HTR-8/SVneo (cell line): ENCODE results near the gene KIF16B.
"Not testable (repeated sequence)": the region's sequence is repeated elsewhere in the genome, so short reads cannot be mapped to it uniquely, and the experiment has no call there.

Experiments used
- DNase-seq: peaks from one replicate; pipeline ENCODE4 v3.0.0; 2011; ENCODE audit warnings: low spot score, mixed read lengths; ENCODE audit not compliant: insufficient read length
- FAIRE-seq: peaks from 2 replicates; lab custom pipeline; 2011; peaks lifted over from hg19 to GRCh38; lab: Jason Lieb, UNC

The KIF16B gene

DNA sequence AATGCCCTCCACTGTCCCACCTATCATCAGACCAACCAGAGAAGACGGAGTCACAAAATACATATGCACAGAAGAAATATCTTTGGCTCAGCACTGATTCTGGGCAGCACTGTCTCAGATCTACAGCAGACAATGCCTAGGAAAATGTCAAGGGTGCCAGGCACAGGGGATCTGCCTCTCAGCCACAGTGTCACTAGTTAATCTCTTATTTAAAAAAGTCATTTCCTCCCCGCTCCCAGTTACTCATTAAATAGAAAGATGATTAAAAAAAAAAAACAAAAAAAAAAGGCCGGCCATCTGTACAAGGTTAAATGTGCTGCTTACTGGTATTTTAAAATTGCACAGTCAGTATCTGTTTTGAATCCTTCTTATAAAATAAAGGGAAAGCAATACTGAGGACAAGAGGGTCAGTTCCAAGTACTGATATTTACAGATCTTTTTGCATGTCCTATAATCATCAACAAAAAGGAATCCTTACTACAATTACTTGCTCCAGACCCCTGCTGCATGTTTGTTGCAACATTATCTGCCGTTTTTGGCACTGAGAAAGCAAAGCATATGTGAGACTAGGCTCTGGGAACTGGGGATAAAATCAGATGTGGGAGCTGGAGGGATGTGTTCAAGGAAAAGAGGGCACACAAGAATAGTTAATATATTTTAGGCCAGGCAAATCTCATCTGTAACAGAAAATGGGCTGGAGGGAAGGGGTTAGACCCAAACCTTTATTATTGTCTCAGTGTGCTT, 299.3 kb downstream of the KIF16B start:
- DNase-seq: no peak
- no peak for FAIRE-seq

DNA sequence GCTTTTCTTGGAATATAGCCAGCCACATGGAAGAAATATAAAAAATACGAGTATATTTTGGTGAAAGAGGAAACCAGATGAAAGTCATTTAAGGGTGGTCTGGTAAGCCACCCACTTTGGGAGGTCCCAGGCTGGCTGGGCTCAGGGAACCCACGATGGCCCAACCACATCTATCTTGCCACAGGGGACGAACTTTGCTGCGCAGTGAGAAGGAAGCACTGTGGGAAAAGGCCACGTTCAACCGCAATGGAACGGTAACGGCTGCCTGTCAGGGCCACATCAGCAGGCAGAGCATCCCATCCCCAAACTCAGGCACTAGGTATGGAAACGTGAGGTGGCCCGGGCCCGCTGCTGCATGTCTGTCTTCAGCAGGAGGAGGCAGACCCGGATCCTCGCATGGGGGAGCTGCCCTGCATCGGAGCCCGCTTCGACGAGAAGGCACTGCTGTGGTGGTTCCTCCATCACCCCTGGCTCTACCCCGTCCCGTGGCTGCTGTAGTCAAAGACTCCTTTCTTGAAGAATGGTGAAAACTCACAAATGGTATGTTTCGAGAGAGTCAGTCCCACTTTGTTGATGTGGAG, 300.4 kb downstream of the KIF16B start:
- no peak for DNase-seq
- no peak for FAIRE-seq

DNA sequence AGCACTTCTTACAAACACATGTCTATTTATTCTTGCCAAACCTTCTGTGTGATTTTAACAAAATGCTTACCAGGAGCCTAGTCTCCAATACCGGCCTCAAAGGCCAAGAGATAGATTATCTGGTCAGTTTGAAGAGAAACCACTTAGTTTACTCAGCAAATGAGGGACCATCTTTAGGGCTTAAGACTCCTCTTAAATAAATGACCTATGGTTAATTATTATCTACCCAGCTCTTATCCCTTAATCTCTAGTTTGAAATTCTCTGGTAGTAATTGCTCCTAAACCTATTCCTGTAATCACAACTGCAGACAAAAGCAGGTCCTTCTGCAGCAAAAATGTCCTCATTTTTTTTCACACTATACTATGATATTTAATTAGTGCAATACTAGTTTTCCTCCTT, 301.8 kb downstream of the KIF16B start:
- DNase-seq (no peak), FAIRE-seq (no peak)

DNA sequence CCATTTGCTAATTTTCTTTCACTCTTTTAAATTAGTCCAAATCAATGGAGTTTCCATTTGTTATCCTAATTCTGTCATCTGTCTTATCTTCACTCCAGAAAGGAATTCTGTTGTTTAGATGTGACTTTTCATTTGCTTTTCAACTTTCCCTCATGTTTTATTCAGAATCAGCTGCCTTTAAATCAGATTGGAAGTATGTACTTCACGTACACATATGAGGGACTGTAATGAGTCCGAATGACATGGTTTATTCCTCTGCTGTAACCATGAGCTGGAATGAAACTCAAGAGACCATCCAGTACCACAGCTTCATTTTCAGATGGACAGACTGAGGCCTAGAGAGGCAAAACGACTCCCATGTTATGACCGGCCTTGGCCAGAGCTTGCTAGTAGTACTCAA, 302.3 kb downstream of the KIF16B start:
- FAIRE-seq (no peak), DNase-seq (no peak)

DNA sequence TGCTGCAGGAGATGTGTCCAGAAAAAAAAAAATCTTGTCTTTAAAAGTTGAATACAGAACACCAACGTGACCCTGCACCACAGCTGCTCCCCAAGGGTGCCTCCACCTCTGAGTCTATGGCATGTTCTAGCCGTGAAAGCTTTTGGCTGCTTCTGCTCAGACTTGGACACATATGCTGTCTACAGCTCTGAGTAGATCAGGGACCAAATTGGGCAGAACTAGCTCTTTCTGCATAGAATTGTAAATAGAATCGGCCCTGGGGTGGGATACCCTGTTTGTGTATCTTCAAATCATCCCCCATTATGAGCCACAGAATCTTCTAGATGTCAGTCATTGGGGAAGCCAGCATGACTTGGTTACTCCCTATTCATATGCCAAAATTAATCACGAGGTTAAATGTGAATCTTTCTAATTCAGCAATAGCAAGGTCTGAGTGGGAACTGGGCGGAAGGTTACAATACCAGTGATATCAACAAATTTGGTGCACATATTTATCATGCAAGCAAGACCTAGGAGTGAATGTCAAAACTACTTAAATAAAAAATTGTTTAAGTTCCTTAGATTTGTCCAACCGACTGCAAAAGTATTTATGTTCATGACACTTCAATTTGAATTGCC, 302.8 kb downstream of the KIF16B start:
- DNase-seq (no peak), FAIRE-seq (no peak)

DNA sequence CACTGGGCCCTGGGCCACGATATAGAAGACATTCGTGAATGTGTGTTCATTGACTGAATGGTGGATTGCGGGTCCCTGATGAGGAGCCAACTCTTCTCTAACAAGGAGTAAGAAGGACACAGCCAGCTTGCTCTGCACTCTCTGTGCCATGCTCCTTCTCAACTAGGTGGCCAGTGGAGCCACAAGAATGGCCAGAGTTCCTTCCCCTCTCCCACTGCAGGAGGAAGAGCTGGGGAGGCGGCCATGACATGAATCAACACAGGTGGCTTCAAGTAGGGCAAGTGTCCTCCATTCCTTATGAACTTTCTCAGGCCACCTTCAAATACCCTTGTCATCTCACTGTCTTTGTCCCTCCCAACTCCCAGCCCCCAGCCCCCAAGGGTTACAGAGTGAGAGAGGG, 305.7 kb downstream of the KIF16B start:
- FAIRE-seq (no peak), DNase-seq (no peak)

DNA sequence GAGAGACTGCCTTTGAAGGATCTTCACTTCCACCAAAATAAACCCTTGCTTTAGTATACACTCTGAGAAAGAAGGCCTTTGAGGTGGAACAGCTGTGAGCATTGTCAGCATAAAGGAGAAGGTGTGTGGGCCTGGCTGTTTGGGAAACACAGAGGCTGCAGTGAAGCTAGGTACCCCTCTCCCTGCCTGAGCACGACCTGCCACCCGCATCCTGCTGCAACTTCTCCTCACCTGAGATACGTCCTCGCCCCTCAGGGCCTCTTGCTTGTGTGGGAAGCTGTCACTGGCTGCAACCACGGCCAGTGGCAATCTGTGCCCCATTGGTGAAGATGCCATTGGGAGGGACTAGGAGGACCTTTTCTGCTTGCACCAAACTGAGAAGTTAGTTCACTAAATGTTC, 307.9 kb downstream of the KIF16B start:
- no peak for DNase-seq
- no peak for FAIRE-seq

DNA sequence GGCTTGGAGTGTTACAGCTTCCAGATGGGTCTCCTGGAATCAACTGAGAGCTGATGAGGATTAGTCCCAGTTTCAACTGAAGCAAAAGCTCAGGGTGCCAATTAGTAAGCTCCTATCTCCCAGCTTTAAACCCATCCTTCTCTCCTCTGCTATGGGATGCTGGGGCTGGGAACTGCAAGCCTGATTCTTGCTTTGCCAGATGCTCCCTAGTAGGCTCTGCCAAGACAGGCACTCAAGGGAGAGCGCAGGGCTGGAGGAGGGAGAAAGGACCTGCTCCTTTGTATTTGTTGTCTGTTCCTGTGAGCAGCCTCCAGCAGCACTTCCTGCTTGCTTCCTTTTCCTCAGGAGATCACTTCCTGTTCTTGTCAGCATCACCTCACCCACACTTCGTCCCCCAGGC, 309.7 kb downstream of the KIF16B start:
- FAIRE-seq (no peak), DNase-seq (no peak)

DNA sequence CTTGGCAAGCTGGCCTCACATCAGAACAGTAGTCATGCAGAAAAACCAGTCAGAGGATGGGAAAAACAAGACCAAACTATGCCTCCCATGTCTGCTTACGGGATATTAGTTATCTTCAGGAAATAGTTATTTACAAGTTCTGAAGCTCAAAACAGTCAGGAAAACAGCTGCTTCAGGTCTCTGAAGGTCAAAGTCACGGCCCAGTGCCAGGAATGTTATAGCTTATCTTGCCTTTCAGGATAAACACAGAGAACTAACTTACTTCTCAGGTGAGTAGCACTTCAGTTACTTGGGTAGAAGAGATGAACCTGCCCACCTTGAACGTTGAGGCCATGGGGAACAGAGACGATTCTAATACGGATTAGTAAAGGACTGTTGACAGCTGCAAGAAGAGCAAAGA, 310.7 kb downstream of the KIF16B start:
- DNase-seq (no peak), FAIRE-seq (no peak)

DNA sequence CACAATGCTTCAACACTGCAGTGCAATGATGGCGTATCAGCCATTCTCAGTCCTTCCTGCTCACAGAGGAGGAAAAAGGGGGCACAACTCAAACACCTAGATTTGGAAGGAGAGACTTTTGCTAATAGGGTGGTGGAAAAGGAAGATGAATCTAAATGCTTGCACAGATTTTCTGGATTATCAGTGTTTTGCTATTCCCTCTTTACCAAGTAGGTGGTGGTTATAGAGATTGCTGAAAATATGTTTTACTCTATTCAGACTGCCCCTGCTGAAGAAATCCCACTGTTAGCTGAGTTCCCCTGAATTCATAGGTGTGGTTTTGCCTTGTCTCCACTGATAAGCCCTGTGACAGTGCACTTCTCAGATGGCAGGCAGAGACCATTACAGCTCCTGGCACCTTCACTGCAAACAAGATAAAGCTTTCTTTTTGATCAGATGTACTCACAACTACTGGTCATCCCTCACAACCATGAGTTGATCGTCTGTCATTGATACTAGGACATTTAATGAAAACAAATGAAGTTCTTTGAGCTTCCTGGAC, 311.4 kb downstream of the KIF16B start:
- no peak for DNase-seq
- FAIRE-seq: no peak

DNA sequence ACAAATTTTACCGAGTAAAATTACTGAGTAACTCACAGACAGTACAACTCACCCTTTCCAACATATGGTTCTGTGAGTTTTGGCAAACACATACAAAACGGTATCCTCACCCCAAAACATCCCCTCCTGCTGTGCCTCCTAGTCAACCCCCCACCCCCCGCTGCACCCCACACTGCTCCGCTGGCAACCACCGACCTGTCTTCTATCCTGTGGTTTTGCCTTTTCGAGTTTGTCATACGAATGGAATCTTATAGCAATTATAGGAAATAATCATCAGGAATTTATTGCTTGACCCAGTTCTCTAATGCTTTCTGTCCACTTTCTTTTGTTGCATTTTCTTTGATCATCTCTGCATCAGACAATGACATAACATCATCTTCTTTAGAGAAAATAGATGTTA, 312.3 kb downstream of the KIF16B start:
- DNase-seq (no peak), FAIRE-seq (no peak)

DNA sequence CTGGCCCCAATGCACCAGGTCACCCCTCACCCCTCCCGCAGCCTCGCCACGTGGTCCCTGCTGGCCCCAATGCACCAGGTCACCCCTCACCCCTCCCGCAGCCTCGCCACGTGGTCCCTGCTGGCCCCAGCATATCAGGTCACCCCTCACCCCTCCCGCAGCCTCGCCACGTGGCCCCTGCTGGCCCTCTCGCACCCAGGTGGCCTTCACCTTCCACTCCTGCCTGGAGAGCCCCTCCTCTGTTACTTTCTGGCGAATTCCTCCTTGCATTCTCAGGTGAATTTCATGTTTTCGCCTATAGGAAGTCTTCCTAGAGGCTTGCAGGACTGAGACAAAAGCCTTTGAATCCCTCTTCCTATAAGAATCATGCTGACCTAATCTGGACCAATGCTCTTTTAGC, 313.1 kb downstream of the KIF16B start:
- FAIRE-seq, DNase-seq: not testable (repeated sequence)

DNA sequence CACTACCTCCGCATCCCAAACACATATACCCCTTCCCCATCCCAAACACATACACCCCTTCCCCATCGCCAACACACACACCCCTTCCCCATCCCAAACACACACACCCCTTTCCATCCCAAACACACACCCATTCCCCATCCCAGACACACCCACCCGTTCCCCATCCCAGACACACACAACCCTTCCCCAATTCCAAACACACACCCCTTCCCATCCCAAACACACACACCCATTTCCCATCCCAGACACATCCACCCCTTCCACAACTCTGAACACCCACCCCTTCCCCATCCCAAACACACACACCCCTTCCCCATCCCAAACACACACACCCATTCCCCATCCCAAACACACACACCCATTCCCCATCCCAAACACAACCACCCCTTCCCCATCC, 314.5 kb downstream of the KIF16B start:
- FAIRE-seq: no peak
- DNase-seq: no peak

DNA sequence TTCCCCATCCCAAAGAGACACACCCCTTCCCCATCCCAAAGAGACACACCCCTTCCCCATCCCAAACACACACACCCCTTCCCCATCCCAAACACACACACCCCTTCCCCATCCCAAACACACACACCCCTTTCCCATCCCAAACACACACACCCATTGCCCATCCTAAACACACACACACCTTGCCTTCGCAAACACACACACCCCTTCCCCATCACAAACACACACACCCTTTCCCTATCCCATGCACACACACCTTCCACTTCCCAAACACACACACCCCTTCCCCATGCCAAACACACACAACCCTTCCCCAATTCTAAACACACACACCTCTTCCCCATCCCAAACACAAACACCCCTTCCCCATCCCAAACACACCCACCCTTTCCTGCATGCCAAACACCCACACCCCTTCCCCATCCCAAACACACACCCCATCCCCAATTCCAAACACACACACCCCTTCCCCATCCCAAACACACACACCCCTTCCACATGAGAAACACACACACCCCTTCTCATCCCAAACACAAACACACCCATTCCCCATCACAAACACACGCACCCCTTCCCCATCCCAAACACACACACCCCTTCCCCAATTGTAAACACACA, 315.3 kb downstream of the KIF16B start:
- FAIRE-seq (no peak), DNase-seq (no peak)

DNA sequence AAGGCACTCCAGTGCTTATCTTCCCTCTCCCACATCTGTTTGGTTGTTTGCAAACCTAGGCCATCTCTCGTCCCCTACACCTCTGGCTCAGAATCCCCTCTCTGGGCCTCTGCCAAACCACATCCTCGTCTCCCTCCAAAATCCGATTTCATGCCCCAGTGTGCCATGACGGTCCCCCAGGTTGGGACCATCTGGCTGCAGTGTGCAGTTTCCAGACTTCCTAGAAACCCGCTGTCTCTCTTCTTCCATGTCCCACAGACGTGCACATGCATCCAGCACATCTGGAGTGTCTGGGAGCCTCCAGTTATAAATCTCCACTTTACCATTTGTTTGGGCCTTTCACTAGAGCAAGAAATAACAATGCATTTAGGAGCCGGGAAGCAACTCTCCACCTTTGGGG, 316.2 kb downstream of the KIF16B start:
- DNase-seq (no peak), FAIRE-seq (no peak)

DNA sequence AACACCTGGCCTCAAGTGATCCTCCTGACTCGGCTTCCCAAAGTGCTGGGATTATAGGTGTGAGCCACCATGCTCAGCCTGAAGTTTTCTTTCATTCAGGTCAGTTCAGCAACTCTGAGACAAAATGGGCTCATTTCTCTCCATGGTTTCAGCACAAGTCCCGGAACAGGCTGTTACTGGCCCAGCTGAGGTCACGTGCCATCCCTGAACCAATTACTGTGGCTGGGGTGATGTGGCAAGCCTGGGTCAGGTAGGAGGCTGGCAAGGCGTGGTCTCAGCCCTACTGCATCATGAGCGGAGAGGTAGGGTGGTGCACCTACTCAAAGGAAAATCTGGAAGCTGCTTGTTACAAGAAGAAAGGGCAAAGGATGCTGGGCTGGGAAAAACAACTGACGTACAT, 326.4 kb downstream of the KIF16B start:
- no peak for FAIRE-seq
- no peak for DNase-seq

DNA sequence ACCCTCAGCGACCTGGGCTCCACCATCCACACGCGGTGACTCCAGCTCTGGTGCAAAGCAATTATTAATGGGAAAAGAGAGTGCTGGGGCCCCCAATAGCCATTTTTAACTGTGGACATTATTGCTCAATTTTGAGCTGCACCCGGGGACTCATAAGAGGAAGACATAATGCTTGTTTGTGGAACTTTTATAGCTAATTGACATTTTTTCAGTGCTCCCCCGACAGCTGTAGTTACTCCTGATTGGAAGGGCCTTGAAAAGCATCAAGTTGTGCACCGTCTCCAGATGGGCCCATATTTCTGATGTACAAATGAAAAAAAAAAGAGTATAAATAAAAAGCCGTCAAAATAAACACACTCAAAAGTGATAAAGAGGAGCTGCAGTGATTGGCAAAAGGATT, 327.0 kb downstream of the KIF16B start:
- no peak for DNase-seq
- no peak for FAIRE-seq

DNA sequence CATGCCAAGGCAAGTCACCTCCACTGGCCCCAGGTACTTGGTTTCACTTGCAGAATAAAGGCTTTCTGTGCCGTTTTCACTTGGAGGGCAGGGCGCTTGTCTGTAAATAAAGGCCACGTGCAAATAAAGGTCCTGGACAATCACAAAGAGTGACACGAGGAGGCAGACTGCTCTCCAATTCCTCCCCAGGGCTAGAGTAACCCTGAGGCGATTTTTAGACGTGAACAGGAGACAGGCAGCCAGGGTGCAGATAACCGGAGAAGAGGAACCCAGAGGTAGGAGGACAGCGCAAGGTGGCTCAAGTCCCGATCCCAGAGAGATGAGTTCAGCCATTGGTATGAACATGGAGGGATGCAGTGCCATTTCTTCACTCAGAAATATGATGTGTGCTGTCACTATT, 327.4 kb downstream of the KIF16B start:
- DNase-seq: no peak
- FAIRE-seq: no peak

DNA sequence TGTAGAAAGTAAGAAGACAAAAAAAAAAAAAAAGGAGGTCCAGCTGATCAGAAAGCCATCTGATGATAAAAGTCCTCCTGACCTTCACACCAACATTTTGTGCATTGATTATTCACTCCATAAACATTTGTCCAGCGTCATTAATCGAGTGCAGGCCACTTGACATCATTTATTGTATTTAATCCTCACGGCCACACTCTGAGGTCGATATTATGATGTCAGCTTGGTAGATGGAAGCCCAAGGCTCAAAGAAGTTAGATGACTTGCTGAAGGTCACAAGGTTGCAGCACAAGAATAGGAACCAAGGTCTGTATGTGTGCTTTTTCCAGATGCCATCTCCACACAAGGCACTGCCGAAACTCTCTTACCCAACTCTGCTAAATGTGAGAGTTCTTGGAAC, 328.4 kb downstream of the KIF16B start:
- no peak for FAIRE-seq

DNA sequence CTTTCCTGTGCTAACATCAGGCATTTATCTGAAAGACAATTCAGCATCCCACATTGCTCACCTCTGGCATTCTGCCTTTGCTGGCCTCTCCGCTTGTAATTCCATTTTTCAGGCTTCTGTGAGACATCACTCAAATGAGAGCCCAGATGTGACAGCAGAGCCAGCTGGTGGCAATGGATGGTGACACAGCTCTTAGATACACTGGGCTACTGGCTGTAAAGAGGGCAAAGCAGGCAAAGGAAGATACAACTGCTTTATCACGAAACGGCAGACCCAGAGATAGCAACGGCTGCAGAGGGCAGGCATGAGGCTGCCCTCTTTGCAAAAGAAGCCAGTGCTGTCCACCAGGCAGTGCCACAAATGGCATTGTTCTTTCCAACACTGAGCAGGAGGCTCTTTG, 329.8 kb downstream of the KIF16B start:
- DNase-seq (no peak), FAIRE-seq (no peak)

More for the DNA sequence above, 328.4 kb downstream of the KIF16B start:
- no peak for DNase-seq

DNA sequence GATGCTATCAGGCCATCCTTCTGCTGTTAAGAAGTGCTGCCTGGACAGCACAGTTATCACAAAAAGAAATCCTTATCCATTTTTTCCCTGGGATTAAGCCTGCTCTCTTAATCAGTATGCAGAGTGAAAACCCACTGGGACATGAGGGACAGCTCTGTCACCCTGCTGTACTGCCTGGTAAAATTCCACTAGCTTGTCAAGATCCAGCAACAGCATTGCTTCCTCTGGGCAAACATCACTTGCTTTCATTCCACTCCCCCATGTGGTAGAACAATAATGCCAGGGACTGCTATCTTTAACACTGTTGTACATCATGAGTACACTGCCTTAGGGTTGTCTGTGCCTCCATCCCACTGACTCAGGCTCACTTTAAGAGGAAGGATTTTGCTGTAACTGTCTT, 331.3 kb downstream of the KIF16B start:
- DNase-seq (no peak), FAIRE-seq (no peak)
